ENCODE data around the gene PTPN1.

Gene PTPN1

DNA sequence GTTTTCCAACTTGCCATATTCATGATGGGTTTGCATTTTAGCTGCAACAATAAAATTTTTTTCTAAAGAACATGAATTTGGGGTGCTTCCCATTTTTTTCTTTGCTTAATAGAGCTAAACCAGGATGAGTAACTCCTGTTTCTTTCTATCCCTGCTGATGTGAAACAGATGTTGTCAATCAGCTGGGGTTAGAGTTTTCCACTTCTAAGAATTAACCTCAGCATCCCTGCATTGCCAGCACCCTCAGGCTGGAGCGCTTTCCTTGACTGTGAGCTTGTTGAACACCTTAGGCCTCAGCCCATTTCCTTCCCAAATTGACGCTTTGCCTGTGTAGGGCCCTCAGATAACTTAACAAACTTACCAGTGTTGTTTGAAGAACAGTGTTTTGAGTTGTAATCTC is 74.5 kb downstream of the PTPN1 start:
- Histone ChIP-seq H3K4me1 (ENCODE audit: control insufficient read depth, insufficient read depth, low read length) (no peaks in the 10 kb centered on the region), H3K36me3 (ENCODE audit: control insufficient read depth in 2 of 2, insufficient read depth in 1 of 2, low read length in 2 of 2) (peaks cover under 1 to 72% of the 10 kb centered on the region in 2 experiments; a peak in 1 of 3 replicates), H3K9me3 (ENCODE audit: control insufficient read depth, insufficient read depth, low read depth, low read length) (no peaks in the 10 kb centered on the region), H3K4me3 (ENCODE audit: low read depth, low read length) (no peak overlapping the region), H3K27ac (ENCODE audit: extremely low read depth, low read depth, low read length) (no peak overlapping the region)
- ChIA-PET POLR2A (no interaction called here), CTCF (interaction anchor here (0.5 to 2.2 kb wide), 4 partner anchors 9 to 165 kb away, joined by 3 to 12 read pairs (median 3); no protein-coding TSS in a partner anchor)
- no peak for TF ChIP-seq ZNF10 (tag by site-specific recombination; IDR thresholded peaks at IDR 0.05)
- no peak for TF ChIP-seq ZBTB48 (tag by site-specific recombination; IDR thresholded peaks at IDR 0.05)
- no peak for TF ChIP-seq GLI4 (tag by site-specific recombination; IDR thresholded peaks at IDR 0.05)
- TF ChIP-seq PRDM6 (tag by site-specific recombination; IDR thresholded peaks at IDR 0.05), result no peak

GRCh38 chr20:50585214-50585613 is 75.0 kb downstream of the PTPN1 start:
- TF ChIP-seq KLF8 (tag by site-specific recombination; IDR thresholded peaks at IDR 0.05) (no peak), ZNF558 (tag by site-specific recombination; IDR thresholded peaks at IDR 0.05) (no peak), ZNF521 (tag by site-specific recombination; IDR thresholded peaks at IDR 0.05) (no peak), ZNF157 (tag by site-specific recombination; IDR thresholded peaks at IDR 0.05) (no peak), ZNF37A (tag by site-specific recombination; IDR thresholded peaks at IDR 0.05) (no peak), ZNF658 (tag by site-specific recombination; IDR thresholded peaks at IDR 0.05) (no peak), ZNF302 (tag by site-specific recombination; IDR thresholded peaks at IDR 0.05; ENCODE audit: low read depth) (no peak), SCRT1 (tag by site-specific recombination; IDR thresholded peaks at IDR 0.05; ENCODE audit: borderline replicate concordance) (no peak), ZNF248 (tag by site-specific recombination; IDR thresholded peaks at IDR 0.05) (no peak), ZXDB (tag by site-specific recombination; IDR thresholded peaks at IDR 0.05) (no peak)
- ChIA-PET CTCF (interaction anchor here (0.5 to 2.2 kb wide), 4 partner anchors 10 to 399 kb away, joined by 3 to 12 read pairs (median 3); no protein-coding TSS in a partner anchor), POLR2A (no interaction called here)
- Histone ChIP-seq H3K4me1 (ENCODE audit: control insufficient read depth, insufficient read depth, low read length) (no peaks in the 10 kb centered on the region), H3K36me3 (ENCODE audit: control insufficient read depth in 2 of 2, insufficient read depth in 1 of 2, low read length in 2 of 2) (peaks cover 0 to 69% of the 10 kb centered on the region in 2 experiments; a peak in 1 of 3 replicates), H3K27ac (ENCODE audit: extremely low read depth, low read depth, low read length) (no peak overlapping the region), H3K9me3 (ENCODE audit: control insufficient read depth, insufficient read depth, low read depth, low read length) (no peaks in the 10 kb centered on the region), H3K4me3 (ENCODE audit: low read depth, low read length) (no peak overlapping the region)

- TF ChIP-seq ZNF488 (tag by site-specific recombination; IDR thresholded peaks at IDR 0.05) (no peak), ZNF514 (tag by site-specific recombination; IDR thresholded peaks at IDR 0.05) (no peak), ZNF776 (tag by site-specific recombination; IDR thresholded peaks at IDR 0.05; ENCODE audit: borderline replicate concordance) (no peak), ZNF302 (tag by site-specific recombination; IDR thresholded peaks at IDR 0.05; ENCODE audit: low read depth) (no peak), ZNF645 (tag by site-specific recombination; IDR thresholded peaks at IDR 0.05) (no peak), ZNF530 (tag by site-specific recombination; IDR thresholded peaks at IDR 0.05; ENCODE audit: low read depth) (no peak), WT1 (tag by site-specific recombination; IDR thresholded peaks at IDR 0.05) (no peak), ZNF510 (tag by site-specific recombination; IDR thresholded peaks at IDR 0.05; ENCODE audit: insufficient replicate concordance) (no peak), ZBTB8A (tag by site-specific recombination; IDR thresholded peaks at IDR 0.05) (no peak), ZNF354C (tag by site-specific recombination; IDR thresholded peaks at IDR 0.05; ENCODE audit: borderline replicate concordance, low read depth) (no peak), TRIM28 (IDR thresholded peaks at IDR 0.05; ENCODE audit: borderline replicate concordance, low read length) (no peak), ZNF112 (tag by site-specific recombination; IDR thresholded peaks at IDR 0.05) (no peak)
- TF ChIP-seq, protein P1, sequence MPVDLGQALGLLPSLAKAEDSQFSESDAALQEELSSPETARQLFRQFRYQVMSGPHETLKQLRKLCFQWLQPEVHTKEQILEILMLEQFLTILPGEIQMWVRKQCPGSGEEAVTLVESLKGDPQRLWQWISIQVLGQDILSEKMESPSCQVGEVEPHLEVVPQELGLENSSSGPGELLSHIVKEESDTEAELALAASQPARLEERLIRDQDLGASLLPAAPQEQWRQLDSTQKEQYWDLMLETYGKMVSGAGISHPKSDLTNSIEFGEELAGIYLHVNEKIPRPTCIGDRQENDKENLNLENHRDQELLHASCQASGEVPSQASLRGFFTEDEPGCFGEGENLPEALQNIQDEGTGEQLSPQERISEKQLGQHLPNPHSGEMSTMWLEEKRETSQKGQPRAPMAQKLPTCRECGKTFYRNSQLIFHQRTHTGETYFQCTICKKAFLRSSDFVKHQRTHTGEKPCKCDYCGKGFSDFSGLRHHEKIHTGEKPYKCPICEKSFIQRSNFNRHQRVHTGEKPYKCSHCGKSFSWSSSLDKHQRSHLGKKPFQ (tag by site-specific recombination; IDR thresholded peaks at IDR 0.05), result no peak
- CTCF ChIA-PET, result interaction anchor here (1.4 to 2.2 kb wide), 4 partner anchors 10 to 400 kb away, joined by 3 to 12 read pairs (median 4); no protein-coding TSS in a partner anchor
- Histone ChIP-seq H3K4me1 (ENCODE audit: control insufficient read depth, insufficient read depth, low read length) (no peaks in the 10 kb centered on the region), H3K9me3 (ENCODE audit: control insufficient read depth, insufficient read depth, low read depth, low read length) (no peaks in the 10 kb centered on the region), H3K27ac (ENCODE audit: extremely low read depth, low read depth, low read length) (no peak overlapping the region), H3K36me3 (ENCODE audit: control insufficient read depth in 2 of 2, insufficient read depth in 1 of 2, low read length in 2 of 2) (peaks cover 0 to 64% of the 10 kb centered on the region in 2 experiments; a peak in 1 of 3 replicates), H3K4me3 (ENCODE audit: low read depth, low read length) (no peak overlapping the region)
- POLR2A ChIA-PET, result no interaction called here
Measured at GRCh38 chr20:50585678-50586077, 75.5 kb downstream of the PTPN1 start.
